Epithelial cell of alveolus of lung (primary cell): ENCODE data around the gene POLR1D. TPM values are rescaled to one million over a fixed set of nuclear protein-coding genes. Genes with fewer than 3 reads are reported as not detected.

Experiments
- total RNA-seq: library from RNA; depleted of rRNA; stranded (reverse); fragments of >200 nt; gene quantifications from 2 replicates; pipeline ENCODE4 v1.2.1, GENCODE V29; 2015

POLR1D gene, protein sequence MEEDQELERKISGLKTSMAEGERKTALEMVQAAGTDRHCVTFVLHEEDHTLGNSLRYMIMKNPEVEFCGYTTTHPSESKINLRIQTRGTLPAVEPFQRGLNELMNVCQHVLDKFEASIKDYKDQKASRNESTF
- 92.8 and 178 TPM in 2 replicates for total RNA-seq

DNA sequence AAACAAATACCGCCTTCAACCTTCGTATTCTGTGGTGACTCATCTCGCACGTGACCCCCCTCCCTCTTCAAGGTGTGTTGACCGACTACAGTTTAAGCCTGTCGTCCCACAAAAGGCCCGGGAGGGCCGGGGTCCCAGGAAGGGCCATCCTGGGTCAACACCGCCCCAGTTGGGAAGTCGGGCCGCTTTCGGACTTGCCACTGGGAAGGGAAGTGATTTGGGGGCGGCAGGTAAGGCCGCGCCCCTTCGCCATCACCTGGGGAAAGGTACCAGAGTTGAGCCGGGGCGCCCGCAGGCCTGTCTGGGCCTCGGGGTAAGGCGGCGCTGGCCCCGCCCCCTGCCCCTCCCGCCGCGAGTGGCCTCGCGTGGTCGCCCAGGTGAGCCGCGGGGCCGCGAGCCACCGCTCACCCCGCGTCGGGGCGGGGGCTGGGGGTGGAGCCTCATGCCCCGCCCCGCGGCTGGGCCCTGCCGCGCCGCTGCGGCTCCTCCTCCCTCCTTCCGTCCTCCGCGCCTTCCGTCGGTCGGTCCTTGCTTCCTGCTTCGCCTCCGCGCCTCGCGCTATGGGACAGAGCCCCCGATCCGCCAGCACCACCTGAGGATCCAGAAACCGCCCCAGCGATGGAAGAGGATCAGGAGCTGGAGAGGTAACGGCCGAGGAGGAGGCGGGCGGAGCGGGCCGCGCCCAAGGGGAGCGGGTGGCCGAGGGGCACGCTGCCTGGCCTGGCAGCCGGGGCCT lies at the start of gene POLR1D:
Gene POLR1D (plus strand): TSS at position 527 of the 736 bp plus-strand sequence. CDS start 92 bp downstream, at position 619.

DNA sequence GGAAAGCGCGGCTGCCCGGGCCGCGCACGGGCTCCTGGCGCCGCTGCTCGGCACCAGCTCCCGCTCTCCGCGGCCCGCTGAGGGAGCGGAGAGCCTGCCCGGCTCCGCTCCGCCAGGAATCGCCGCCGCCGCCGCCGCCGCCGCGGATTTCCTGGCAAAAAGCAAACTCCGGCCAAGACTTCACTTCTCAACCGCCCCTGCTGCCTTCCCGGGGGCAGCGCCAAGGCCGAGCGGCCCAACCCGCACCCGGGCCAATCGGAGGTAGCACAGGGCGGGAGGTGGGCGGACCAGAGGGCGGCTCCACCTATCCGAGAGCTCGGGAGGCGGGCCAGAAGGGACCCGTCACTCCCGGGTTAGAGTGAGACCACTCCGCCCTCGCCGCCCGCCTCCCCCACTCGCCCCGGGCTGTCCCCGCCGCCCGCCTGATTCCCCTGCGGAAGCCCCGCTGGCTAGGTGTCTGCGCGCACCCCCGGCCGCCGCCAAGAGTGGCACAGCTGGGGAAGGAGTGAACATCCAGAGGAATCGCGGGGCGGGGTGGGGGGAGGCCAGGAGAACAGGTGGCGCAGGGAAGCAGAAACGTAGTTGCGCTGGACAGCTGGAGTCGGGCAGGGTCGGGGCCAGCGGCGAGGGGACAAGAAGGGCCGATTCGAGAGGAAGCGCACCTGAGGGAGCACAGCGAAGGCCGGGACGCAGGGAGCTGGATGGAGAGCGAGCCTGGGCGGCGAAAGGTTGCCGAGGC lies 1.1 kb upstream of the POLR1D start, which contains the start of gene LNX2:
Gene LNX2 (minus strand): TSS at position 153 of the 739 bp plus-strand sequence. CDS start 38,826 bp downstream, outside the sequence.

Other genes with a start within 250 kb of the POLR1D start
- gene GTF3A, start 197.3 kb upstream of the POLR1D start, total RNA-seq: 77.1 and 137 TPM in 2 replicates
- gene MTIF3, start 171.3 kb upstream of the POLR1D start, total RNA-seq: 38.0 and 48.5 TPM in 2 replicates
- gene LNX2, start 1.4 kb upstream of the POLR1D start, total RNA-seq: 4.1 and 5.0 TPM in 2 replicates
- not detected in 2 replicates for gene GSX1, start 170.6 kb downstream of the POLR1D start, total RNA-seq